ENCODE measurements around the gene H1-8.
"Not testable (repeated sequence)": the region's sequence is repeated elsewhere in the genome, so short reads cannot be mapped to it uniquely, and the experiment has no call there.

H1-8 gene, protein sequence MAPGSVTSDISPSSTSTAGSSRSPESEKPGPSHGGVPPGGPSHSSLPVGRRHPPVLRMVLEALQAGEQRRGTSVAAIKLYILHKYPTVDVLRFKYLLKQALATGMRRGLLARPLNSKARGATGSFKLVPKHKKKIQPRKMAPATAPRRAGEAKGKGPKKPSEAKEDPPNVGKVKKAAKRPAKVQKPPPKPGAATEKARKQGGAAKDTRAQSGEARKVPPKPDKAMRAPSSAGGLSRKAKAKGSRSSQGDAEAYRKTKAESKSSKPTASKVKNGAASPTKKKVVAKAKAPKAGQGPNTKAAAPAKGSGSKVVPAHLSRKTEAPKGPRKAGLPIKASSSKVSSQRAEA

GRCh38 chr3:129543156-129543790, at the start of gene H1-8:
Gene H1-8 (plus strand): TSS chr3:129543175. CDS start chr3:129543219, 44 bp downstream.
- no peak for DNase-seq
- intact Hi-C loops (cut with DNase I): no loop called here

DNA sequence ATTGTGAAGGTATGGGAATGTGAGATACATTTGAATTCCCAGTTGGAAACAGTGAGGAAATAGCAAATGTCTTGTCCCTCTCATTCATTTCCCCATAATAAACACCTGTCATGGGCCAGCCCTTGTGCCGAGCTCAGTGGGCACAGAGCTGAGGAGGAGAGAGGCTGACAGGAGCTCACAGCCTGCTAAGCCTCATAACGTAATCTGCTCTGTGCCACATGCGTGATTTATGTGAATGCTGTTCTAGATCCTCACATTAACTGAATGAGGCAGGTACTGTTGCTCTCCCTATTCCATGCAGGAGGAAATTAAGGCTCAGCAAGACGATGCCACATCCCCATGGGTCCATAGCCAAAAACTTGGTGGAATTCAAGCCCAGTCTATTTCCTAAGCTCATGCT, 49.8 kb upstream of the H1-8 start:
- intact Hi-C loops (cut with DNase I): loop anchor here (5.0 kb wide), 3 partner anchors 114 to 444 kb away; partner anchors contain the start of gene PLXND1

DNA sequence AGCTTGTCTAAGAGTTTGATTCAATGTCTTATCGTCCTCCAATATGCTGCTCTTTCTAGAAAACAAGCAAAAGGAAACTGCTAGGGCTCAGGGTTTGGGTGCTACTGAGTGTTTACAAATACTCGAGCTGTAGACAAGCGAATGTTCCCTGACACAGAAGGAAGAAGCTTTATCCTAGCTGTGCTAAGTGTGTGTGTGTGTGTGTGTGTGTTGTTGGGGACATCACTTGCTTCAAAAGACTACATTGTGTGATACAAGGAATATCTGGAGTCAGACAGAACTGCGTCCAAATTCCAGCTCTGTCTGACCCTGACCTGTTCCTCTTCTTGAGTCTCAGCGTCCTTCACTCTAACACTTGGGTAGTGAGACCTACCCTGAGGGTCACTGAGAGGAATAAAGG, 48.5 kb upstream of the H1-8 start:
- intact Hi-C loops (cut with DNase I): loop anchor here (5.0 kb wide), 3 partner anchors 113 to 443 kb away; partner anchors contain the start of gene PLXND1
- not testable (repeated sequence) for DNase-seq

More for the DNA sequence above, 49.8 kb upstream of the H1-8 start:
- DNase-seq: peak in 1 of 10 donors; percentile 16

GRCh38 chr3:129495006-129495639, 47.9 kb upstream of the H1-8 start:
- intact Hi-C loops (cut with DNase I): not testable (repeated sequence)
- DNase-seq: peak in 1 of 10 donors; percentile 25

DNA sequence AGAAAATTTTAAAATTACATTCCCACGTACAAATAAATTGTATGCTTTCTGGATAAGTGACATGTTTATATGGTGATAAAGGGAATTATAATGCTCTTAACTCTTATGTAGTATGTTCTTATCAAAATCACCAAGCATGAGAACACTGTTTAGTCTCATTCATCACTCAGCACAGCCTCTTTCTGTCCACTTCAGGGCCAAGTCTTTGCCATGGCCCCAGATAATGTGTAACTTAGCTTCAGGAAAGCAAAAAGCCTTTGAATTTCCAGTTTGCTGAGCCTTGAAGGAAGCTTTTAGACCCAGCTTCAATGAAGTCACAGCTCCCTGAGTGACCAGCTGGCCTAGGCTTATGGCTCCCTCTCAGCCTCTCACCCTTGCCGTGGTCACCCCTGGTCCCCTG, 45.1 kb upstream of the H1-8 start:
- intact Hi-C loops (cut with DNase I); DNase-seq: not testable (repeated sequence)

DNA sequence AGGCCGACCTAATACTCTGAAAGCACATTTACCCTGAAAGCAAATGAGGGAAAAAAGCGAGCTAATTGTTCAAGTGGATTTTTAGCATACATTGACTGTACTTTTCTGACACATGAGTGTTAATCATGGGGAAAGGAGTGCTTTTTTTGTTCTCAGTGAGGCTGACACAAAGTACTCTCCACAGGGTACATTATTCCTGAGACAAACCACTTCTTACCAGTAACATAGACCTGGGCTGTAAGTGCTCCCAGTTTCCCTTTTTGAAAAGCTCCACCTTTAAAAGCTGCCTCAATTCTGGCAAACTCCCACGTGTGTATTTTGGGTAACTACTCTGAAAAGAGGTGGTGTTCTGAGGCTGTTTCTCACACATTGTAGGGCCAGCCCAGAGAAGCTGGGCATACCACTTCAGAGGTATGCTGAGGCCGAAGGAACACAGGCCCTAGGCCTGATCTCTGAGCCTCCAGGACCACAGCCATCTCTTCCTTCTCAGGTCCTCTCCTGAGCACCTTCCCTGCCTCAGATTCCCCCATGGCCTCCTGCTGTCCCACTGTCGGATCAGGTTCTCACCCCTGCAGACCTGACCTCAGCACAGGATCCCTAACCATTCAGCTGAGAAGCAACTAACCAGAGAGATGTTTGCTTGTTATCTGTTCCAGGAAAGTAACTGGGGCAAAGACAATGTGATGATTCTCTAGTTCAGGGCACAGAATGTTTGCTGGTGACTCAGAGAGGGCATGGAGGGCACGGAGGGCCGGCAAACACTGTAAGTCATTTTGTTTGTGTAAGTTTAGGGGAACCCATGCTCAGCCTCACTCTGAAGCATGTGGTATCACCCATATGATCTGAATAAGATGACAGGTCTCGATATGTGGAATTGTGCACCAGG, 44.1 kb upstream of the H1-8 start:
- peak in 1 of 10 donors; percentile 44 for DNase-seq

DNA sequence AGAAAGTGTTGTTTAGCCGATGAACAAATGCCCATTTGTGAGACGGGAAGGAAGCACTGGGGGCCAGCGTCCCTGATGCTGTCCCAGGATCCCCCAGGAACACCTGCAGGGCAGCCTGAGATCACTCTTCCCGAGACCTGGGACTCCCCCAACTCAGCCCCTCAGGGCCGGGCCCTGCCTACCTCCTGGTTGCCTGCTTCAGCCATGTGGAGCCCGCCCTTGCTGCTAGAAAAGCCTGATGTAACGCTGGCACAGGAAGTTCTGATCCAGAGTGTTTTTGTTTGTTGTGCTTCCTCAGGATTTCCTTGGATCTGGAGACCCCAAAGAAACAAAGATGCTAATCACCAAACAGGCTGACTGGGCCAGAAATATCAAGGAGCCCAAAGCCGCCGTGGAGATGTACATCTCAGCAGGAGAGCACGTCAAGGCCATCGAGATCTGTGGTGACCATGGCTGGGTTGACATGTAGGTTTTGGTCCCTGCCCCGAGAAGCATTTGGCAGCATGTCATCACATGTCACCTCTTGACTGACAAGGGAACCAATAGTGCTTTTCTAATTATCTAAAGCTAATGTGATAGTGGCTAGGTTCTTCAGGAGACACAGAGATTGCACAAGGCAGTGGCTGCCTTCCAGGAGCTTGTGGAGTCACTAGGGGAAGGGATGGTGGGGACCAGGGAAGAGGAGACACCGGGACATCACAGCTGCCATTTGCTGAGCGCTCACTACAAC, 43.2 kb upstream of the H1-8 start:
- DNase-seq: peak in 1 of 10 donors; percentile 10
- intact Hi-C loops (cut with DNase I): not testable (repeated sequence)

More for the DNA sequence above, 44.1 kb upstream of the H1-8 start:
- intact Hi-C loops (cut with DNase I): not testable (repeated sequence)

GRCh38 chr3:129500334-129500658, 42.7 kb upstream of the H1-8 start:
- DNase-seq: no peak
- intact Hi-C loops (cut with DNase I): no loop called here

DNA sequence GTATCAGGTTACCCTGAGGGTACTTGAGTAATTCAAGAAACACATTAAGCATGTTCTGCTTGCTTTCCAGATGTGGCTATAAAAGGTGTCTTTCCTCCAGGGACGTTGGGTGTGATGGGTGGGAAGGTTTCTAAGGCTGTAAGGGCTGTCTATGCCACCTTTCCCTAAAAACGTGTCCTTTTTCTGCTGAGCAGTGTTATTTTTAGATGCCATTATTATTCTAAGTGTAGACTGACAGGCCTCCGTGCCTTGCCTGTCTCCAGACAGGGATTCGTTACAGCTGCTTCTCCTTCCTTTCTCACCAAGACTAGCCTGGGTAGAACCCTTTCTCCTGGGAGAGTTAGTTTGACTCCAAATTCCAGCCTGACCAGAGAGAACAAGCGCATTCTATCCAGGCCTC, 41.3 kb upstream of the H1-8 start:
- no peak for DNase-seq
- intact Hi-C loops (cut with DNase I): no loop called here

GRCh38 chr3:129502641-129503408, 40.1 kb upstream of the H1-8 start:
- intact Hi-C loops (cut with DNase I): no loop called here
- peak in 2 of 10 donors; percentile 56 to 89 for DNase-seq

- intact Hi-C loops (cut with DNase I): no loop called here
- DNase-seq: peak in 1 of 10 donors; percentile 24
Measured at GRCh38 chr3:129503471-129504291, 39.3 kb upstream of the H1-8 start.

GRCh38 chr3:129504471-129505100, 38.4 kb upstream of the H1-8 start:
- intact Hi-C loops (cut with DNase I): no loop called here
- no peak for DNase-seq

DNA sequence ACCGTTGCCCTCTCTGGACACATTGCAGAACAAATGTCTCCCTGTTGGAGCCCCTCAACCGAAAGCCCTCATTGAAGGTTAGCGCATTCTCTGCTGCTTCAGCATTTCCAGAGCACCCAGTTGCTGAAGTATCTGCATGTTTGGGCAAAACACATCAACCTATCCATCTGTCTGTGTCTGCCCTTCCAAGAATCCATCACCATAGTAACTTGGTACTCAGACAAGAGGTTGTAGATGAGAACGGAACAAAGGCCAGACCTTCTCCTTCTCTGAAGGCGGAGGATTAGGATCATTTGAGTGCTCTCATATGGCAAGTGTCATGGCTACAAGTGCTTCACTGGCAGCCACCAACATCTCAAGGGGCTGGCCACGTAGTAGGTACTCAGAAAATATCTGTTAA, 37.6 kb upstream of the H1-8 start:
- DNase-seq: no peak
- intact Hi-C loops (cut with DNase I): no loop called here

DNA sequence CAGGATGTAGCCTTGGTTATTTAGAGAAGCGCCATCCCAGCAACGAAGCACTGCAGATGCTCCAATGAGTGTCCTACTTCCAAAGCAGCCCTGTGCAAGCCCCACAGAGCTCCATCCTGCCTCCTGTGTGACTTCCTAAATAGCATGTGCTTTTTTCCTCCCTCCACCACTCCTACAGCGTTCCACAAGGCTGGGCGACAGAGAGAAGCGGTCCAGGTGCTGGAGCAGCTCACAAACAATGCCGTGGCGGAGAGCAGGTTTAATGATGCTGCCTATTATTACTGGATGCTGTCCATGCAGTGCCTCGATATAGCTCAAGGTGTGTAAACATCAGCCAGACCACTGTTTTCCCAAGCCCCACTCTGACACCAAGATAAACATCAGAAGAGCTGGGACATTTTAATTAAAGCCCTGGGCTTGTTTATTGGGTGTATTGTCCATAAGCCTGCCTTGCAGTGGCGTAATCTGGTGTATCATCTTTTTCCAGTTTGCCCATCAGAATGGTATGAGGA, 36.7 kb upstream of the H1-8 start:
- intact Hi-C loops (cut with DNase I): no loop called here

DNA sequence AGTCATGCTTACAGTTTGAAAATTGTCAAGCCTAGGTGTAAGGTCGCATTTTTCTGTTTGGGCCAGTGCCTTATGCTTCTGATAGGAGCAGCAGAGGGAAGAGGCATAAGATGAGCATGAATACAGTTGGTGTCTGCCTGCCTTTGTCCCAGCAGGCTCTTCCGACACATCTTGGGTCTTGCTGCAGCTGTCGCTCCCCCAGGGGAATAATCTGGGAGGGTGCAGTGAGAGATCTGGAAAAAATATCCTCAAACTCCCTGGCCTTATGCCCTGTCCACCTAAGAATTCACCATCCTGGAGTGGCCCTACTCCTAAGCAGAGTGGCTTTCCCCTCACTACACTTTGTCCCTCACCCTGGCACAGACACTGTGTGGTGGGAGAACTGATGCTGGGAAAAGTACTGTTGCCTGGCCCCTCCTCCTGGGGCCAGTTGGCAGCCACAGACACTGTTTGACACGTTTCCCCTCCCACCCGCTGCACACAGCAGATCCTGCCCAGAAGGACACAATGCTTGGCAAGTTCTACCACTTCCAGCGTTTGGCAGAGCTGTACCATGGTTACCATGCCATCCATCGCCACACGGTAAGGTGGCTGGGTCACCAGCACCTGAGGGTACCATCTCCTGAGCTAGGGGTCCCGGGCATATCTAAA, 35.7 kb upstream of the H1-8 start:
- intact Hi-C loops (cut with DNase I): no loop called here
- peak; percentile 53 to 96 (median 71) for DNase-seq

More for the DNA sequence above, 36.7 kb upstream of the H1-8 start:
- peak in 7 of 10 donors; percentile 45 to 90 (median 58) for DNase-seq

DNA sequence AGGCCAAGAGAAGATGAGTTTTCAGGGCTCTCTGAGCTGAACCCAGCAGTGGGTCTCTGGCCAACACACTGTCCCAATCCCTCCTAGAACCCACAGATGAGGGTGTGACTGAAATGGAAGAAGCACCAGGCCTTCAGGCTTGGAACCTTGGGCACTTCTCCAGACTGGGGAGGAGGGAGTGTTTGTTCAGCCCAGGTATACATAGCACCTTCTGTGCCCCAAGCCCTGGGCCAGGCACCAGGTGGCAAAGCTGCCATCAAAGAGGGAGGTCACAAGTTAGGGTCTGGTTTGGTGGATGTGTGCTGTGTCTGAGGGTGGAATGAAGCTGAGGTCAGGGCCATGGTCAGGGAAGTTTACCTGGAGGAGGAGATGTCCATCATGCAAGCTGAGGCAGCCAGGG, 30.4 kb upstream of the H1-8 start:
- DNase-seq: peak in 1 of 10 donors; percentile 8
- intact Hi-C loops (cut with DNase I): no loop called here

- intact Hi-C loops (cut with DNase I): no loop called here
- no peak for DNase-seq
Measured at GRCh38 chr3:129513705-129514104, 29.3 kb upstream of the H1-8 start.

Data from posterior cingulate gyrus (tissue), 11 donors.